Superior temporal gyrus (tissue), 1 donor: ENCODE data around the gene CDH5.

Experiments used
- DNase-seq: peaks from one replicate; pipeline ENCODE4 v3.0.0-alpha.2; 2016; ENCODE audit errors: extremely low spot score

Gene CDH5

GRCh38 chr16:66416136-66416535, 49.6 kb downstream of the CDH5 start:
- DNase-seq: no peak

- no peak for DNase-seq
Measured at GRCh38 chr16:66416939-66417700, 50.6 kb downstream of the CDH5 start.

- no peak for DNase-seq
Measured at GRCh38 chr16:66418165-66418962, 51.9 kb downstream of the CDH5 start.

GRCh38 chr16:66419527-66419926, 53.0 kb downstream of the CDH5 start:
- DNase-seq: no peak

GRCh38 chr16:66420396-66420795, 53.9 kb downstream of the CDH5 start:
- no peak for DNase-seq

GRCh38 chr16:66421891-66422290, 55.4 kb downstream of the CDH5 start:
- DNase-seq: no peak

GRCh38 chr16:66422366-66422765, 55.9 kb downstream of the CDH5 start:
- DNase-seq: no peak

GRCh38 chr16:66423177-66423576, 56.7 kb downstream of the CDH5 start:
- DNase-seq: no peak

- DNase-seq: no peak
Measured at GRCh38 chr16:66425651-66426050, 59.2 kb downstream of the CDH5 start.

GRCh38 chr16:66426112-66427035, 59.9 kb downstream of the CDH5 start:
- no peak for DNase-seq

GRCh38 chr16:66427036-66427860, 60.8 kb downstream of the CDH5 start, which contains the start of gene BEAN1:
Gene BEAN1 (plus strand): TSS chr16:66427295. CDS start chr16:66437677, 10,382 bp downstream.
- DNase-seq: no peak

- no peak for DNase-seq
Measured at GRCh38 chr16:66427871-66428681, 61.6 kb downstream of the CDH5 start.

GRCh38 chr16:66428682-66429251, 62.3 kb downstream of the CDH5 start:
- DNase-seq: no peak

GRCh38 chr16:66429290-66429962, 62.9 kb downstream of the CDH5 start:
- DNase-seq: no peak

- no peak for DNase-seq
Measured at GRCh38 chr16:66430214-66430613, 63.7 kb downstream of the CDH5 start.

GRCh38 chr16:66431760-66432159, 65.3 kb downstream of the CDH5 start:
- DNase-seq: no peak

- DNase-seq: no peak
Measured at GRCh38 chr16:66432429-66432828, 65.9 kb downstream of the CDH5 start.

- no peak for DNase-seq
Measured at GRCh38 chr16:66434619-66435430, 68.3 kb downstream of the CDH5 start.
